ENCODE measurements around the gene LCN15.

GRCh38 chr9:136795000-136795348 is 30.7 kb upstream of the LCN15 start:
- TF ChIP-seq, protein P1, sequence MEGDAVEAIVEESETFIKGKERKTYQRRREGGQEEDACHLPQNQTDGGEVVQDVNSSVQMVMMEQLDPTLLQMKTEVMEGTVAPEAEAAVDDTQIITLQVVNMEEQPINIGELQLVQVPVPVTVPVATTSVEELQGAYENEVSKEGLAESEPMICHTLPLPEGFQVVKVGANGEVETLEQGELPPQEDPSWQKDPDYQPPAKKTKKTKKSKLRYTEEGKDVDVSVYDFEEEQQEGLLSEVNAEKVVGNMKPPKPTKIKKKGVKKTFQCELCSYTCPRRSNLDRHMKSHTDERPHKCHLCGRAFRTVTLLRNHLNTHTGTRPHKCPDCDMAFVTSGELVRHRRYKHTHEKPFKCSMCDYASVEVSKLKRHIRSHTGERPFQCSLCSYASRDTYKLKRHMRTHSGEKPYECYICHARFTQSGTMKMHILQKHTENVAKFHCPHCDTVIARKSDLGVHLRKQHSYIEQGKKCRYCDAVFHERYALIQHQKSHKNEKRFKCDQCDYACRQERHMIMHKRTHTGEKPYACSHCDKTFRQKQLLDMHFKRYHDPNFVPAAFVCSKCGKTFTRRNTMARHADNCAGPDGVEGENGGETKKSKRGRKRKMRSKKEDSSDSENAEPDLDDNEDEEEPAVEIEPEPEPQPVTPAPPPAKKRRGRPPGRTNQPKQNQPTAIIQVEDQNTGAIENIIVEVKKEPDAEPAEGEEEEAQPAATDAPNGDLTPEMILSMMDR (conservative IDR thresholded peaks at IDR 0.05; ENCODE audit: low read length), result no peak
- no peak for TF ChIP-seq EZH2phosphoT487 (IDR thresholded peaks at IDR 0.05; ENCODE audit: borderline replicate concordance, low read depth, low read length)

Measured in OCI-LY7 (cell line).